Thoracic aorta (tissue), 2 donors: Measurements from ENCODE around the gene DIP2B. TPM values are rescaled to one million over a fixed set of nuclear protein-coding genes. Genes with fewer than 3 reads are reported as not detected.

Experiments used
- ATAC-seq: fragments of 150-250 bp; one replicate; pipeline ENCODE4 v1.8.0; 2017; ENCODE audit warnings: low read depth; ENCODE audit not compliant: insufficient number of reproducible peaks, low FRiP score
- DNase-seq: peaks from one replicate; pipeline ENCODE4 v3.0.0-alpha.2; 2020; ENCODE audit warnings: low spot score
- H3K27ac ChIP-seq, 2 donors: fragments of 200-600 bp; sonication (generic); 1 replicate in 1 of 2; 2 replicates in 1 of 2; pipeline ENCODE4 v1.5.1; 2016; ENCODE audit warnings: mild to moderate bottlenecking in 2 of 2, moderate library complexity in 2 of 2
- H3K27me3 ChIP-seq: fragments of 200-600 bp; sonication (generic); replicated peaks from 2 replicates; pipeline ENCODE4 v1.6.0; 2016; ENCODE audit warnings: mild to moderate bottlenecking; ENCODE audit not compliant: insufficient read depth
- H3K36me3 ChIP-seq: fragments of 200-600 bp; sonication (generic); one replicate; pipeline ENCODE4 v1.5.1; 2016
- H3K4me1 ChIP-seq, 2 donors: fragments of 200-600 bp; sonication (generic); 1 replicate in 1 of 2; 2 replicates in 1 of 2; pipeline versions ENCODE4 v1.5.1 to v1.6.0; 2016; ENCODE audit warnings: low read depth in 2 of 2, mild to moderate bottlenecking in 1 of 2; ENCODE audit not compliant: control insufficient read depth in 1 of 2
- H3K4me3 ChIP-seq: fragments of 200-600 bp; sonication (generic); 2 replicates; pipeline ENCODE4 v1.5.1; 2016; ENCODE audit warnings: mild to moderate bottlenecking
- H3K9me3 ChIP-seq: fragments of 200-600 bp; sonication (generic); 2 replicates; pipeline ENCODE4 v1.5.1; 2016
- CTCF ChIP-seq: fragments of 200-600 bp; sonication (generic); IDR thresholded peaks from one replicate; pipeline ENCODE4 v1.5.1; 2019; ENCODE audit warnings: antibody characterized with exemption
- total RNA-seq, 2 donors: library from RNA; depleted of rRNA; stranded (reverse); fragments of >200 nt; gene quantifications; one replicate each; pipeline versions ENCODE4 v1.1.0 to v1.2.3, GENCODE V29; 2016

DIP2B gene
- total RNA-seq, 2 donors from 2014 or later: 22.3 to 22.9 TPM

- Histone ChIP-seq H3K27ac (no peak overlapping the region), H3K4me3 (no peak overlapping the region), H3K36me3 (no peaks in the 10 kb centered on the region), H3K9me3 (no peaks in the 10 kb centered on the region), H3K4me1 (peaks cover 16 to 21% of the 10 kb centered on the region in 2 donors), H3K27me3 (no peaks in the 10 kb centered on the region)
- DNase-seq (no peak), ATAC-seq (peak; percentile 16)
- TF ChIP-seq CTCF: no peak
Measured at GRCh38 chr12:50618864-50619609, 114.3 kb downstream of the DIP2B start.

GRCh38 chr12:50619610-50619958, 114.8 kb downstream of the DIP2B start:
- no peak for DNase-seq
- Histone ChIP-seq H3K4me3 (no peak overlapping the region), H3K27ac (no peak overlapping the region), H3K27me3 (no peaks in the 10 kb centered on the region), H3K4me1 (peaks cover 13 to 17% of the 10 kb centered on the region in 2 donors), H3K9me3 (no peaks in the 10 kb centered on the region), H3K36me3 (no peaks in the 10 kb centered on the region)
- no peak for ATAC-seq
- TF ChIP-seq CTCF: no peak

- ATAC-seq (no peak), DNase-seq (no peak)
- no peak for TF ChIP-seq CTCF
- Histone ChIP-seq H3K4me1 (peaks cover 16 to 17% of the 10 kb centered on the region in 2 donors), H3K4me3 (no peak overlapping the region), H3K27ac (no peak overlapping the region), H3K27me3 (no peaks in the 10 kb centered on the region), H3K36me3 (no peaks in the 10 kb centered on the region), H3K9me3 (no peaks in the 10 kb centered on the region)
Measured at GRCh38 chr12:50620109-50620977, 115.6 kb downstream of the DIP2B start.

GRCh38 chr12:50620978-50621360, 116.2 kb downstream of the DIP2B start:
- no peak for DNase-seq
- no peaks in the 10 kb centered on the region for H3K27me3 ChIP-seq
- TF ChIP-seq CTCF: no peak
- no peaks in the 10 kb centered on the region for H3K9me3 ChIP-seq
- H3K36me3 ChIP-seq: no peaks in the 10 kb centered on the region
- no peak overlapping the region for H3K4me3 ChIP-seq
- H3K4me1 ChIP-seq: peaks cover 17 to 18% of the 10 kb centered on the region in 2 donors
- ATAC-seq: no peak
- H3K27ac ChIP-seq: no peak overlapping the region
